Activated T-cell treated with anti-CD3 and anti-CD28 coated beads for 24 hours (primary cell): Measurements from ENCODE around the gene CRHR2.

ENCODE experiments used
- DNase-seq: peaks from one replicate; pipeline ENCODE4 v3.0.0-alpha.2; 2020; ENCODE audit warnings: low read depth

CRHR2 gene

DNA sequence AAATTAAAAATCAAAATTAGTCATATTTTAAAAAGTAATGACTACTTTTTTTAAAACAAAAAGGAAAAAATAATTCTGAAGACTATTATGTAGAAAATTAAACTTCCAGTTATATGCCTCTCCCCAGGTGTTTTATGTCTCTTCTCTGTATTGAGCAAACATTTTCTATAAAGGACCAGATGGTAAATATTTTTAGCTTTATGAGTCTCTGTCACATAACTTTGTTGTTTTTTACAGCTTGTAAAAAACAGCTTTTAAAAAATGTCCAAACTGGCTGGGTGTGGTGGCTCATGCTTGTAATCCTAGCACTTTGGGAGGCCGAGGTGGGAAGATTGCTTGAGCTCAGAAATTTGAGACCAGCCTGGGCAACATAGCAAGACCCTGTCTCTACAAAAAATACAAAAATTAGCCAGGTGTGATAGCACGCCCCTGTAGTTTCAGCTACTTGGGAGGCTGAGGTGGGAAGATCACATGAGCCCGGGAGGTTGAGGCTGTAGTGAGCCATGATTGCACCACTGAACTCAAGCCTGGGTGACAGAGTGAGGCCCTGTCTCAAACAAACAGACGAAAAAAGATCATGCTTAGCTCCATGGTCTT lies 64.1 kb downstream of the CRHR2 start:
- no peak for DNase-seq

- no peak for DNase-seq
Observed at GRCh38 chr7:30617359-30617758, 64.9 kb downstream of the CRHR2 start.

DNA sequence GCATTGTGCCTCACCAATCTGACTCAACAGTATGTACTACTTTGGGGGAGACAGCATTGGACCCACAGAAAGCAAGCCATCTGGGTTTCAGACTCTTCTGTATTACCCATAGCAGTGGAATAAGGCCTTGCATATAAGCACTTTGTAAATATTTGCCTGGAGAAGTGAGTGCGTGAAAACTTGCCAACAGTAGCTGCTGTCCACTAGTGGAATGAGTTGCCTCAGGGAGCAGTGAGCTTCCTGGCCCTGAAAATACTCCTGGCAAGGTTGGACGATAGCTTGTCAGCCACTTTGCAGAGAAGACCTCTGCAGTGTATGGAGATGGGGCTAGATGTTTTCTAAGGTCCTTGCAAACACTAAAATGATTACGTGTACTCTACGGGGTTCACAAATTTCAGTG lies 65.9 kb downstream of the CRHR2 start:
- DNase-seq, result no peak

DNA sequence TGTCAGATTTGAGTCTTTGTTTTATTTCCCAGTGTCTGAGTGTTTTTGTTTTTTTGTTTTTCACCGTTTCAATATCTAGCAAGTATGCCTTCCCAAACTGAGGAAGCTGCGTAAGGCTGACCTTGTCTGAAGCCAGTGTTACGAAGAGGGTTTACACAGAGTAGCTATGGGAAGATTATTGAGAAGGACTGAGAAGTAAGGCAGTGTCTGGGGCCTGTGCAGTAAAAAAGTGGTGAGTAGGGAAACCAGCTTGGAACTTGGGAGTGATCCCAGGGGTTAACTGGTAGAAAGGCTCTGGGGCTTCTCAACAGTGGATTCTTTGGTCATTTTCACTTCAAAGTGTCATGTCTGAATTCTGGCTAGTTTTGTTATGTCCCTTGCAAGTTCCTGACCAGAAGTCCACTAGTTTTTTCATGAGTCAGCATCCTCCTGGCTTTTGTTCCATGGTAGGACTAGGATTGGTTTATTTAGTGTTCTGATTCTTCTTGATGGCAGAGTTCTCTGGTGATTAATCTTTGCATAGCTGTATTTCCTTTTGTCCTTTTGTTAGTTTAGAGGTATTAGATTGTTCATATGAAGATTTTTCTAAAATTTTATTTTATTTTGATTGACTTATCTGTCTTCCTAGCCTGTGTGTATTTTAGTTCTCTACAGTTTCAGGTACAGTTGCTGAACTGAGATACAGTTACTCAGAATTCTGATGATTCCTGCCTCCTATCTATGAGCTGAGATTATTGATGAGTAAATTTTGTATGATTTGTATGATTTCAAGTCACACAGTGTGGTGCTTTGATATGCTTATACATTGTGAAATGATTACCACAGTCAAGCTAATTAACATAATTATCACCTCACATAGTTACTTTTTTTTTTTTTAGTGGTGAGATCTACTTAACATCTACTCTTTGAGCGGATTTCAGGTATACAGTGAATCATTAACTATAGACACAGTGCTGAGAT lies 68.6 kb downstream of the CRHR2 start:
- no peak for DNase-seq

DNA sequence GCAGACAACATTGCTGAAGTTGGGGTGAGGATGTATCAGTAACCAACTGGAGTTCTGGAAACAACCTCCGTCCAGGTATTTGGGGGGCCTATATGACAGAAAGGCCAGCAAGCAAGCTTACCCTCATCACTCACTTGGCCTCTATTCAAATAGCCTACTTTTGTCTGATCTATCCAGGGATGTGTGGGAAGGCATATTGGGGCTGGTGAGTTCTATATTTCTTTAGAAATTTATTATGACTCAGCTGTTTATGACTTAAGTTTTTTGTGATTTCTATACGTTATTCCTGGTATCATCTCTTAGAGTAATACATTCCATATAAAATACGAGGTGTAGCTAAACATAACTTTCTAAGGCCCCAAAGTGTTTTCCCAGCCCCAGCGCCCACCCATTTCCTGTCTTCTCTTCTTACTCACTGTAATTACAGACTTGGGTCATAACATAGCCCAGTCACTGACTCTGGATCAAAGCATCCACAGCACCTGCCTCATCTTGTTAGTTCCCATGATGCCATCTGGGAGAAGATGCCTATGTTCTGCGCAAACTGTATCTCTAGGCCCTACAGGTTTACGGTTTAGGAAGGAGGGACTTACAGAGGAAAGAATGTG lies 69.5 kb downstream of the CRHR2 start:
- DNase-seq, result no peak

DNA sequence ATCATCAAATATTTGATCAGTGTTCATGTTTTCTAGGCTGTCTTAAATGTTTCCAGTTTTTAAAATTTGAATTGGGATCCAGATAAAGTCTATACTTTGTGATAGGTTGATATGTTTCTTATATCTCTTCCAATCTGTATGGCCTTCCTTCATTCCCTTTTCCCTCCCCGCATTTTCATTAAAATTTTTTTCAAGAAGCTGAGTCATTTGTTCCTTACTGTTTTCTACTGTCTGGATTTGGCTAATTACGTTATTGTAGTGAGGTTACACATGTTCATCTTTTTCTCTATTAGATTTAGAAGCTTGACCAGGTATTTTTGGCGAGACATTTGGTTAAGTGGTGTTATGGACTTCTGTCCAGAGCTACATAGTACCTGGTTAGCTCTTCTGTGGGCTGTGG lies 76.4 kb downstream of the CRHR2 start:
- DNase-seq, result no peak

DNA sequence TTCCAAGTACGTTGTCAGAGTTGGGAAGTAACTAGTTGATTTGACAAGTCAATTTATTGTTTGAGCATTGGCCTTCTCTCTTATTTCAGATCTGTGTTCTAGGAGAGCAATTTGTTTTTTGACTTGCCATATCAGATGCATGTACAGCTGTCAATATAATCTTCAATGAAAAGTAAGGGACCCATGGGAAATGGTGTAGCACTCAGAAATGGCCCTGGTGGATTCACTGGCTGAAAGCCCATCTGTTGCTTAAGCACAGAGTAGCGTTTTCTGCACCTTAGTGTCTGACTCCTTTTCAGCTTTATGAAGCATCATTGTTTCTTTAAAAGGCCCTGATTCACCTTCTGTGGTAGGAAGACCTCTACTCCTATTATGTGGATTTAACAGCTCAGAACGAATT lies 77.4 kb downstream of the CRHR2 start:
- DNase-seq, result no peak
